ENCODE measurements around the gene KLHL8. TPM values are rescaled to one million over a fixed set of nuclear protein-coding genes. Genes with fewer than 3 reads are reported as not detected.

KLHL8 gene
- total RNA-seq, 4 donors from 2014 or later, result 9.4 to 18.7 (median 13.6) TPM

GRCh38 chr4:87129681-87130080, 90.7 kb downstream of the KLHL8 start:
- no peak for DNase-seq
- Histone ChIP-seq H3K4me3 (no peak overlapping the region), H3K9me3 (no peaks in the 10 kb centered on the region), H3K27me3 (no peaks in the 10 kb centered on the region), H3K27ac (no peak overlapping the region), H3K4me1 (no peaks in the 10 kb centered on the region), H3K36me3 (peaks cover 0 to 78% (median 42%) of the 10 kb centered on the region in 4 donors)
- intact Hi-C loops (cut with DNase I; ENCODE audit: low total_unique reads) (no loop called here), in situ Hi-C loops (cut with MboI; ENCODE audit: low pct_ligation_motif_present in 1 of 4, low pct_unique_long_range_greater_than_20kb in 1 of 4, low sequenced_read_pairs in 3 of 4) (loop anchor here in 1 of 4 donors (25.0 kb wide), 1 partner anchor 333 kb away; no protein-coding TSS in a partner anchor)
- WGBS, 2 donors (ENCODE audit: low coverage in 1 of 2), result 95 to 98% methylated on average over 5 to 6 of the region's 6 CpGs
- TF ChIP-seq POLR2A (IDR thresholded peaks at IDR 0.05) (no peak), EP300 (IDR thresholded peaks at IDR 0.05; ENCODE audit: low read depth) (no peak), POLR2AphosphoS5 (IDR thresholded peaks at IDR 0.05) (no peak)
- TF ChIP-seq, protein P1, sequence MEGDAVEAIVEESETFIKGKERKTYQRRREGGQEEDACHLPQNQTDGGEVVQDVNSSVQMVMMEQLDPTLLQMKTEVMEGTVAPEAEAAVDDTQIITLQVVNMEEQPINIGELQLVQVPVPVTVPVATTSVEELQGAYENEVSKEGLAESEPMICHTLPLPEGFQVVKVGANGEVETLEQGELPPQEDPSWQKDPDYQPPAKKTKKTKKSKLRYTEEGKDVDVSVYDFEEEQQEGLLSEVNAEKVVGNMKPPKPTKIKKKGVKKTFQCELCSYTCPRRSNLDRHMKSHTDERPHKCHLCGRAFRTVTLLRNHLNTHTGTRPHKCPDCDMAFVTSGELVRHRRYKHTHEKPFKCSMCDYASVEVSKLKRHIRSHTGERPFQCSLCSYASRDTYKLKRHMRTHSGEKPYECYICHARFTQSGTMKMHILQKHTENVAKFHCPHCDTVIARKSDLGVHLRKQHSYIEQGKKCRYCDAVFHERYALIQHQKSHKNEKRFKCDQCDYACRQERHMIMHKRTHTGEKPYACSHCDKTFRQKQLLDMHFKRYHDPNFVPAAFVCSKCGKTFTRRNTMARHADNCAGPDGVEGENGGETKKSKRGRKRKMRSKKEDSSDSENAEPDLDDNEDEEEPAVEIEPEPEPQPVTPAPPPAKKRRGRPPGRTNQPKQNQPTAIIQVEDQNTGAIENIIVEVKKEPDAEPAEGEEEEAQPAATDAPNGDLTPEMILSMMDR (IDR thresholded peaks at IDR 0.05), result no peak

- Histone ChIP-seq H3K36me3 (peaks cover 0 to 74% (median 35%) of the 10 kb centered on the region in 4 donors), H3K4me1 (no peaks in the 10 kb centered on the region), H3K27me3 (no peaks in the 10 kb centered on the region), H3K4me3 (no peak overlapping the region), H3K27ac (no peak overlapping the region), H3K9me3 (no peaks in the 10 kb centered on the region)
- DNase-seq, result no peak
- no peak for TF ChIP-seq POLR2A (IDR thresholded peaks at IDR 0.05)
- intact Hi-C loops (cut with DNase I; ENCODE audit: low total_unique reads), result no loop called here
- WGBS, 2 donors (ENCODE audit: low coverage in 1 of 2), result 55 to 80% methylated on average over 1 to 2 of the region's 2 CpGs
- in situ Hi-C loops (cut with MboI; ENCODE audit: low pct_ligation_motif_present in 1 of 4, low pct_unique_long_range_greater_than_20kb in 1 of 4, low sequenced_read_pairs in 3 of 4), result loop anchor here in 1 of 4 donors (25.0 kb wide), 1 partner anchor 334 kb away; no protein-coding TSS in a partner anchor
These were observed 92.3 kb downstream of the KLHL8 start for GRCh38 chr4:87128006-87128705.

DNA sequence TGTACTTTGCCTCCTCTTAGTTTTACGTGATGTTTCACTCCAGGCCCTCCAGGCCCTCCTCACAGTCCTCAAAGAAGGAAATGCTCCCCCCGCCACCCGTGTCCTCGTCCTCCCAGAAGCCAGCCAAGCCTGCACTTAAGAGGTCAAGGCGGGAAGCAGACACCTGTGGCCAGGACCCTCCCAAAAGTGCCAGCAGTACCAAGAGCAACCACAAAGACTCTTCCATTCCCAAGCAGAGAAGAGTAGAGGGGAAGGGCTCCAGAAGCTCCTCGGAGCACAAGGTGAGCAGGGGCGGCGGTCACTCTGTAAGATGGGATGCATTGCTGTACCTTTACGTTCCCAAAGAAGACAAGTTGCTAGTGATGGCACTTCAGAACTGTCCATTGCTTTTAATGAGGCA, 94.4 kb downstream of the KLHL8 start:
- Histone ChIP-seq H3K4me1 (peaks cover 5 to 15% (median 9%) of the 10 kb centered on the region in 4 donors), H3K9me3 (no peaks in the 10 kb centered on the region), H3K4me3 (no peak overlapping the region), H3K27ac (no peak overlapping the region), H3K27me3 (no peaks in the 10 kb centered on the region), H3K36me3 (peaks cover 0 to 53% (median 22%) of the 10 kb centered on the region in 4 donors)
- in situ Hi-C loops (cut with MboI; ENCODE audit: low pct_ligation_motif_present in 1 of 4, low pct_unique_long_range_greater_than_20kb in 1 of 4, low sequenced_read_pairs in 3 of 4), result loop anchor here in 1 of 4 donors (25.0 kb wide), 1 partner anchor 336 kb away; no protein-coding TSS in a partner anchor
- 97% methylated on average over 9 of the region's 9 CpGs; no CpG with 5 or more reads in 1 of the 2 donors for WGBS, 2 donors (ENCODE audit: low coverage in 1 of 2)
- TF ChIP-seq, protein P1 (IDR thresholded peaks at IDR 0.05), result no peak
- no peak for TF ChIP-seq POLR2A (IDR thresholded peaks at IDR 0.05)
- TF ChIP-seq EP300 (IDR thresholded peaks at IDR 0.05; ENCODE audit: low read depth), result no peak
- intact Hi-C loops (cut with DNase I; ENCODE audit: low total_unique reads), result no loop called here
- no peak for DNase-seq

DNA sequence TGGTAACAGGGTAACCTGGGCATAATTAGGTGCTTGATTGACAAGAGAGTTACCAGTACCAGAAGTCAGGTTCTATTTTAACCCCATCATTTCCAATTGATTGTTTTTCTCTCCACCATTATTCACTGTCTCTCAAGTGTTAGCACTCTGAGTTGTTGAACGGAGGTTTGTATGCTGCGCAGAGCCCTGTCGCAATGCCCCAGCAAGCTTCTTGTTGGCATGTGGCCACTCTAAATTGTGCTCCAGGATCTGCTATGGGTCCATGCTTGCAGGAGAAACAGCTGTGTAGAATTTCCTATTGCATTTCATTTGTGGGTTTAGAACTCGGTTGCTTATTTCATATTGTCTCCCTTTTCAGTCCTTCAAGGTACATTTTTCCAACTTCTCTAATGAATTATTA, 98.2 kb downstream of the KLHL8 start:
- Histone ChIP-seq H3K4me3 (no peak overlapping the region), H3K36me3 (peaks cover 0 to 26% (median 12%) of the 10 kb centered on the region in 4 donors), H3K4me1 (peaks cover 11 to 42% (median 23%) of the 10 kb centered on the region in 4 donors), H3K27ac (peak overlapping the region; percentile 68 to 83 (median 82)), H3K9me3 (no peaks in the 10 kb centered on the region), H3K27me3 (no peaks in the 10 kb centered on the region)
- intact Hi-C loops (cut with DNase I; ENCODE audit: low total_unique reads) (no loop called here), in situ Hi-C loops (cut with MboI; ENCODE audit: low pct_ligation_motif_present in 1 of 4, low pct_unique_long_range_greater_than_20kb in 1 of 4, low sequenced_read_pairs in 3 of 4) (no loop called here)
- no peak for DNase-seq
- no peak for TF ChIP-seq EP300 (IDR thresholded peaks at IDR 0.05; ENCODE audit: low read depth)
- 75 to 88% methylated on average over 1 to 4 of the region's 4 CpGs for WGBS, 2 donors (ENCODE audit: low coverage in 1 of 2)

- Histone ChIP-seq H3K36me3 (peaks cover 0 to 26% (median 11%) of the 10 kb centered on the region in 4 donors), H3K4me3 (no peak overlapping the region), H3K9me3 (no peaks in the 10 kb centered on the region), H3K4me1 (peaks cover 11 to 42% (median 23%) of the 10 kb centered on the region in 4 donors), H3K27me3 (no peaks in the 10 kb centered on the region), H3K27ac (peak overlapping the region; percentile 68 to 83 (median 82))
- intact Hi-C loops (cut with DNase I; ENCODE audit: low total_unique reads) (no loop called here), in situ Hi-C loops (cut with MboI; ENCODE audit: low pct_ligation_motif_present in 1 of 4, low pct_unique_long_range_greater_than_20kb in 1 of 4, low sequenced_read_pairs in 3 of 4) (no loop called here)
- DNase-seq, result no peak
- TF ChIP-seq POLR2A (IDR thresholded peaks at IDR 0.05), result no peak
- TF ChIP-seq, protein P1 (IDR thresholded peaks at IDR 0.05), result no peak
- no peak for TF ChIP-seq POLR2AphosphoS5 (IDR thresholded peaks at IDR 0.05)
- WGBS, 2 donors (ENCODE audit: low coverage in 1 of 2), result 60 to 80% methylated on average over 1 to 4 of the region's 4 CpGs
These were observed 98.9 kb downstream of the KLHL8 start for GRCh38 chr4:87121341-87122065.

All from transverse colon (tissue), 4 donors.